ENCODE measurements around the gene APOBEC3B.

DNA sequence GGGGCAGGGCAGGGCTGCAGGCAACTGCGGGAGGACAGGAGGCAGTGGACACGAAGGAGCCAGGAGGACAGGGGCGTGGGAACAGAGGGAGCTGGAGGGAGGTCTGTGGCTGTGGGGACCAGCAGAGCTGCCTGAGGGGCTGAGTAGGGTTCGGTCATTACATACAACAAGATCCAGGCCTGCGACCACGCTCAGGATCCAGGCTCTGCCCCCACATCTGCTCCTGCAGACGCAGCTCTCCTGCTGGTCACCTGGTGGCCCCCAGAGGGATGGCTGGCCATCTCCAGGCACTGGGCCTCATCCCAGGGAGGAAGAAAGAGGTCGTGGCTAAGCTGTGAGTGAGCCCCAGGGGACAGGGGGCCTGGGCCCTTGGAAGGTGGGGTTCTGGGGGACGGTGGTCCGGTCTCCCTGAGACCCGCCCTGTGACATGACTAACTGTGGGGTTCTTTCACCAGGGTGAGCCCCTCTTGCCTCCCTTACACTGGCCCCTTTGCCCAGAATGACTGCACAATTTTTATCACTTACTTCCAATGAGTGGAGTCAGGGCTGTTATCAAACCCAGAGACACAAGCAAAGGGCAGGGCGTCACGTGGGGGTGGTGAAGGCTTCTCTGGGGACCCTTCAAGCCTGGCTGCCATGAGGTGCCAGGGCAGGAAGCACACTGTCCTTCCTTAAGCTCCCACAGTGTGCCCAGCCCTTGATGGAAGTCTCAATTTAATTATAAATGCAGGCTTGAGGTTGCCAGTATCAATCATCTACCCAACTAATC, 31.4 kb upstream of the APOBEC3B start:
- TF ChIP-seq EZH2 (IDR thresholded peaks at IDR 0.05; ENCODE audit: insufficient read depth, poor library complexity, severe bottlenecking) (no peak), EZH2phosphoT487 (IDR thresholded peaks at IDR 0.05; ENCODE audit: insufficient read depth, low read depth) (no peak)

Measured in GM23248 (cell line).